CD4-positive, alpha-beta T cell treated with Interleukin-17A for 4 hours (primary cell): ENCODE results near the gene TMEM219.
"Not testable (repeated sequence)": the region's sequence is repeated elsewhere in the genome, so short reads cannot be mapped to it uniquely, and the experiment has no call there.

ENCODE experiments used
- DNase-seq: peaks from one replicate; pipeline ENCODE4 v3.0.0-alpha.2; 2020; ENCODE audit warnings: mixed read lengths

The TMEM219 gene, protein sequence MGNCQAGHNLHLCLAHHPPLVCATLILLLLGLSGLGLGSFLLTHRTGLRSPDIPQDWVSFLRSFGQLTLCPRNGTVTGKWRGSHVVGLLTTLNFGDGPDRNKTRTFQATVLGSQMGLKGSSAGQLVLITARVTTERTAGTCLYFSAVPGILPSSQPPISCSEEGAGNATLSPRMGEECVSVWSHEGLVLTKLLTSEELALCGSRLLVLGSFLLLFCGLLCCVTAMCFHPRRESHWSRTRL

DNA sequence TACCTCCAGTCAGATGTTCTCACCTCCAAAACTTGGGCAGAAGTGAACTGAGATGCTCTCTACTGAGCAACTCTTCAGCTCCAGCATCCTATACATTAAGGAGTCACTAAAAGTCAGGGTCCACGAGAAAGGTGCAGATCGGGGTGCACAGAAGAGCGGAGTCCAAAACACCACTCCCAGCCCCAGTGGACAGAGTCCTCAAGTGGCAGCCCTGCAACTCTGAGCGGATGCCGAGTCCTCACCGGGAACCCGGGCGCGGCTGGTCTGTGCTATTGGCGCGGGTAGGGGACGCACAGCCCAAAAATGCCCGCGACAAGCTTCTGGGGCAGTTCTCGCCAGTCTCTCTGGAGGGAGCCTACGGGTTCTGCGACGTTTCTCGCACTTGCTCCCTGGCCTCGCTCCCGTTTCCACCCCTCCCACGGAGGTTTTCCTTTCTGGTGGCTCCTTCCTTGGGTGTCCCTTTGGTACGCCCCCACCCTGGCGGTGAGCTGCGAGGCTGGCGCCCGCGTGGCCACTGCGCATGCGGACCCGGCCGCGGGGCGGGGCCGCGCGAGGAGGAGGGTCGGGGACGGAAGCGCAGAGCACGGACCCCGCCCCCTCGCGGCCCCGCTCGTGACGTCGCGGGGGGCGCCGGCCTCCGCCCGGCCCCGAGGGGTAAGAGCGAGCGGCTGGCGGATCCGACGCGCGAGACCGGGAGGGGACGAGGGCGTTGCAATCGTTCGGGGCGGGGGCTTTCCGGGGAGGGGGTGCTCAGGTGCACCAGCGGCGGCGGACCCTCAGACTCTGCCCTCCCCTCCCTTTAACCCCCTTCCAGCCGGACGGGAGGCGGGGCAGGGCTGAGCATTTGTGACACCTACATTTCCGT lies at the start of gene TMEM219:
Gene TMEM219 (plus strand): TSS at position 601 of the 865 bp plus-strand sequence. CDS start 1,065 bp downstream, outside the sequence.
- DNase-seq: peak; percentile 94

DNA sequence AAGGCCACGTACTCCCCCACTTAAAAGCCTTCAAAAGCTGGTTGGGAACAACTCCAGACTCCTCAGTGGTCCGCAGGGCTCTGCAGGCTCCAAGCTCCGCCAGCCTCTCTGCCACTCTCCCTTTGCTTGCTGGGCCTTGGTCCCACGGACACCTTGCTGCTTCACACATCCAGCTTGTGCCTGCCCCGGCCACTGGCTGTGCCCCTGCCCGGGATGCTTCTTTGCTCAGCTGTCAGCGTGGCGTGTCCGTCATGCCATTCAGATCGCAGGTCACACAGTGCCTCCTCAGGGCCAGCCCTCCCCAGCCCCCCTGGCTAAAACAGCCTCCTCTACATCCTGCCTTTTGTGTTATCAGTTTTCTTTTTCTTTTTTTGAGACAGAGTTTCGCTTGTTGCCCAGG lies 49.8 kb upstream of the TMEM219 start:
- no peak for DNase-seq

DNA sequence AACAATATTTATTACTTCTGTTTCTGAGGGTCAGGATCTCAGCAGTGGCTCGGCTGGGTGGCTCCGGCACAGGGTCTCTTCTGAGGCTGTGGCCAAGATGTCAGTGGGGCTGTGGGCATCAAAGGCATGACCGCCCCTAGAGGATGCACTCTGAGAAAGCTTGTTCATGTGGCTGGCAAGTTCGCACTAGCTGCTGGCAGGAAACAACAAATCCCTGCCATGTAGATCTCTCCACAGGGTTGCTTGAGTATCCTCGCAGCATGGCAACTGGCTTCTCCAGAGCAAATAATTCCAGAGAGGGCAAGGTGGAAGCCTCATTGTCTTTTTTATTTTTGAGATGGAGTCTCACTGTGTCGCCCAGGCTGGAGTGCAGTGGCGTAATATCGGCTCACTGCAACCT lies 48.4 kb upstream of the TMEM219 start:
- DNase-seq: no peak

- DNase-seq: no peak
Observed at GRCh38 chr16:29915590-29916247, 46.2 kb upstream of the TMEM219 start.

DNA sequence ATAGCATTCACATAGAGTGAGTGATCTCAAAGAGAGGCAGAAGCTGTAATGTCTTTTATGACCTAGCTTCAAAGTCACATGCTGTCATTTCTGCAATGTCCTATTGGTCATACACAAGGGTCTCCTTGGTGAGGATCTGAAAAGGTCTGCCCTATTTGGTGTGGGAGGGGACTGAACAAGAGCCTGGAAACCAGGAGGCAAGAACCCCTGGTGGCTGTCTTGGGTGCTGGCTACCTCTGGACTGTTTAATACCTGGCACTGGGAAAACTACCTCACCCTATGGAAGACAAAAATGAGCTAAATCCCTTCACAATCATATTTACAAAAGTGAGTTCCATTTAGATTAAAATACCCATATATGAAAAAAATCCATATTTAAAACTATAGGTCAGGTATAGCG lies 44.9 kb upstream of the TMEM219 start:
- DNase-seq: no peak

- no peak for DNase-seq
Observed at GRCh38 chr16:29920288-29921033, 41.4 kb upstream of the TMEM219 start.

DNA sequence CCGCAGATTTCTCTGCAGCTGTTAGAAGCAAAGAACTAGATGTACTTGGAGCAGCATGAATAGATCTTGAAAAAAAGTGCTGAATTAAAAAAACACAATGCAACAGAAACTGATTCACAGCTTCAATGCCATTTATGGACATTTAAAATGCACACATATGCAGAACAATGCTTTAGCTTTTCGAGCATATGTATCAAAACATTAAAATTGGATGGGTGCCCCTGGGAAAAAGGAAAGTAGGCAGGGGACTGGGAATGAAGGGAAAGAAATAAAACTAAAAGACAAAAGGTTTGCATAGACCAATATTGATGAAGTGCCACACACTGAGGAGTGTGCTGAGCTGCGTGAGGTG lies 40.9 kb upstream of the TMEM219 start:
- DNase-seq: no peak

- DNase-seq: no peak
Observed at GRCh38 chr16:29922326-29922725, 39.6 kb upstream of the TMEM219 start.

DNA sequence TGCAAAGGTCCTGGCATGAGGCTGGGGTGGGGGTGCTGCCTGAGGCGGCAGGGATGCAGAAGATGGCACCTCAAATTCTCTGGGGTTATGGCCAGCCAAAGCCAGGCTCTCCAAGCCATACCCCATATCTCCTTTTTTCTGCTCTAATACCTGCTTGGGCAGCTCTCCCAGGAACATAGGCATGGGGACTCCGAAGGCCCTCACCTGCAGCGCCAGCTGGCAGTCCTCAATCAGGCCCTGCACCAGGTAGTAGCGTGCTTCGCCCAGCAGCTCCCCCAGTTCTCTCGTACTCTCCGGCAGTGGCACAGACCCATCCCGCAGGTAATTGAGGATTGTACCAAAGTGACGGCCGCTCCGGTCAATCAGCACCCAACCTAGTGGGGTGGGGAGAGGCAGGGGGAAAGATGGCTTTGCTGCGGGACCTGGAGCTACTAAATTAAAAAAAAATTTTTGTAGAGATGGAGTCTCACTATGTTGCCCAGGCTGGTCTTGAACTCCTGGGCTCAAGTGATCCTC lies 38.8 kb upstream of the TMEM219 start:
- no peak for DNase-seq

- no peak for DNase-seq
Observed at GRCh38 chr16:29925105-29925756, 36.6 kb upstream of the TMEM219 start.

DNA sequence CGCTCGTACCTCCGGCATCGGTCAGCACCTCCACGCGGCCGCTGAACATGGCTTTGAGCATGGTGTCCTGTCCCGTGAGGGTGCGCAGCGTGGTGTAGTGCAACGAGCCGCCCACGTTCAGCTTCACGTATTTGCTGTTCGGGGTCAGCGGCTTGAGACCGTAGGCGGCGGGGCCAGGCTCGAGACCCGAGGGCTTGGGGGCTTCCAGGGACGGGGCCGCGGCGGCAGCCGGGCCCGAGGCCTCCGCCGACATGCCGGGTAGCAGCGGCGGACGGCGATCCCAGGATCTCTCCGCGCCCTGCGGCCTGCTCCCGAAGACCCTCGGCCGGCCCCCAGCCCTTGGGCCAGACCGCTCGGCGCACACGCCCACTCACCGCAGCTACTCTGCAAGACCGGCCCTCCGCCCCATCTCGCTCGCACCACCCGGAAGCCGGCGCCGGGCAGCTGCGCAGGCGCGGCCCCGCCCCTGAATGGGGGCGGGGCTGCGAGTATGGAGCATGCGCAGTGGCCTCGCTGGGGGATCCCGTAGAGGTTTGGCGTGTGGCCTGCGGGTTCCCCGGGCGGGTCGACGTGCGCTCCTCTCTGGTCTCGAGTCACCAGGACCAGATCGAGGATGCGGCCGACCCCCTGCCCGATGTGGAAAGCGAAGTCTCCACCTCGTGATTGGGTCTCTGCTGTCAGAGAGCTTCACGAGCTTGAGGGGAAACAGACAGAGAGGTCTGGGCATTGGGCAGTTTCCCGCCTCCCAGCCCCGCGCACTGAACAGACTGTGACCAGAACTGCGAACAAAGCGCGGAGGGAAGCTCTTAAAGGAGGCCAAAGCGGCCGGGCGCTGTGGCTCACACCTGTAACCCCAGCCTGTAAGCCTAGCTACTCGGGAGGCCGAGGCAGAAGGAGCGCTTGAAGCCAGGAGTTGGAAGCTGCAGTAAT lies 35.8 kb upstream of the TMEM219 start, which contains the start of gene KCTD13:
Gene KCTD13 (minus strand): TSS at position 446 of the 930 bp plus-strand sequence. CDS start 193 bp downstream, at position 253.
- DNase-seq: peak; percentile 83

DNA sequence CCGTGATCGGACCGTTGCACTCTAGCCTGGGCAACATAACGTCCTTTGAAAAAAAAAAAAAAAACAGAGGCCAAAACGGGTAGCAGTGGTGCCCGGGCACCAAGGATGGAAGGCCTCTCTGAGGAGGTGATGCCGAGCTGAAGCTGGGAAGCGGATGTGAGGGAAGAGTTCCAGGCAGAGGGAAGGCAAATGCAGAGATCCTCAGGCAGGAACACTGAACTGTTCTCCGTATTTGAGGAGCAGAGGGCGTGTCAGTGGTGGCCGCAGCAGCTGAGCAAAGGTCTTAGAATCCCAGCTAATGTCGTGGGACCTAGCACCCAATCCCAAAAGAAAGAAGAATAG lies 35.2 kb upstream of the TMEM219 start:
- no peak for DNase-seq

GRCh38 chr16:29927070-29927905 lies 34.6 kb upstream of the TMEM219 start:
- no peak for DNase-seq

DNA sequence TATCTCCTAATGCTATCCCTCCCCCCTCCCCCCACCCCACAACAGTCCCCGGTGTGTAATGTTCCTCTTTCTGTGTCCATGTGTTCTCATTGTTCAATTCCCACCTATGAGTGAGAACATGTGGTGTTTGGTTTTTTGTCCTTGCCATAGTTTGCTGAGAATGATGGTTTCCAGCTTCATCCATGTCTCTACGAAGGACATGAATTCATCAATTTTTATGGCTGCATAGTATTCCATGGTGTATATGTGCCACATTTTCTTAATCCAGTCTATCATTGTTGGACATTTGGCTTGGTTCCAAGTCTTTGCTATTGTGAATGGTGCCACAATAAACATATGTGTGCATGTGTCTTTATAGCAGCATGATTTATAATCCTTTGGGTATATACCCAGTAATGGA lies 30.1 kb upstream of the TMEM219 start:
- not testable (repeated sequence) for DNase-seq

- no peak for DNase-seq
Observed at GRCh38 chr16:29940656-29941055, 21.2 kb upstream of the TMEM219 start.

GRCh38 chr16:29943846-29944799 lies 17.8 kb upstream of the TMEM219 start:
- DNase-seq: no peak

GRCh38 chr16:29947897-29948296 lies 14.0 kb upstream of the TMEM219 start:
- DNase-seq: no peak

- DNase-seq: no peak
Observed at GRCh38 chr16:29950806-29951461, 10.9 kb upstream of the TMEM219 start.
